Kidney tubule cell (primary cell): ENCODE measurements around the gene KIF26B.
"Not testable (repeated sequence)": the region's sequence is repeated elsewhere in the genome, so short reads cannot be mapped to it uniquely, and the experiment has no call there.

Source experiments
- DNase-seq: peaks from one replicate; pipeline ENCODE4 v3.0.0-alpha.2; 2018; ENCODE audit warnings: low spot score

KIF26B gene

DNA sequence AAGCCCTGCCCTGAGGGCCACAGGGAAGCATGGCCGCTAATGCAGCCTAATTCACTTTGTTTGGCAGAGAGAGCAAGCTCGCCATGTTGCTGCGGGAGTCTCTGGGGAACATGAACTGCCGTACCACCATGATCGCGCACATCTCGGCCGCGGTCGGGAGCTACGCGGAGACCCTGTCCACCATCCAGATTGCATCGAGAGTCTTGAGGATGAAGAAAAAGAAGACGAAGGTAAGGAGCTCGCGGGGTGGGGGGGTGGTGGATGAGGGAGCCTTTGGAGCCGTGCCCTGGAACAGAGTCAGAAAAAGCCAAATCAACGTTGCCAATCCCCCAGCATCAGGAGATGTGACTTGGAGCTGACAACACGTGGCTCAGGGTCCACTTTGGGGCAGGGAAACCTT is 529.4 kb downstream of the KIF26B start:
- no peak for DNase-seq

DNA sequence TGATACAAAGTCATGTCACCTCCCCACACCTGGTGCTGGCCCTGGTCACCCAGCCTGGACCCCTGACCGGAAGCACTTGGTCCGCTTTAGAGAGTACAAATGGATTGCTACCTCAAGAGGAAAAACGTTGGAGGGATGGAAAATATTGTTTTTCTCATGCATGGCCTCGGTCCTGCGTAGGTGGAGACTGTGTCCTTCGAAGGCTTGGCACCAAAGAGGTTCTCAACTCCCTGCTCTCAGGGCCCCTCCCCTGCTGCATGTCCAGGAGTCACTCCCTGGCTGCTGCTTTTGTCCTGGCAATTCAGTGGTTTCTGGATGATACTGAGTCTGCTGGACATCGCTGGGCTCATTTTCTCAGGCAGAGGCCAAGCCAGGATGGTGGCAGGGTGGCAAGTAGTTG is 529.8 kb downstream of the KIF26B start:
- DNase-seq: no peak

DNA sequence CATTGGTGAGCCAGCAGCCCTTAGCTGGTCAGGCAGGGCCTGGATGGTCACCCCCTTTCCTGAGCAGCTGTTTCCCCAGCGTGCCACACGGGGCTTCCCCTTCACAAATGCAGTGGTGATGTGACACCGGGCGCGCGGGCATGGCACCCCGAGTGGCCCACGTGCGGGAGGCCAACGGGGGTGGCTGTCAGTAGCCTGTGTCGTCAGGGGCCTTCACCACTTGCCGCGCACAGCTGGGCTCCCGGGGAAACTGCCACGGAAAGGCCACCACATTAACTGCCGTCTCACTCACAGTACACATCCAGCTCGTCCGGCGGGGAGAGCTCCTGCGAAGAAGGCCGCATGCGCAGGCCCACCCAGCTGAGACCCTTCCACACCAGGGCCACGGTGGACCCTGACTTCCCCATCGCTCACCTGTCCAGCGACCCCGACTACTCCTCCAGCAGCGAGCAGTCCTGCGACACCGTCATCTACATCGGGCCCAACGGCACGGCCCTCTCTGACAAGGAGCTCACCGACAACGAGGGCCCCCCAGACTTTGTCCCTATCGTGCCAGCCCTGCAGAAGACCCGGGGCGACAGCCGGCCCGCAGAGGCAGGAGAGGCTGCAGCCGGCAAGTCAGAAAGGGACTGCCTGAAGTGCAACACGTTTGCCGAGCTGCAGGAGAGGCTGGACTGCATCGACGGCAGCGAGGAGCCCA is 530.5 kb downstream of the KIF26B start:
- no peak for DNase-seq

DNA sequence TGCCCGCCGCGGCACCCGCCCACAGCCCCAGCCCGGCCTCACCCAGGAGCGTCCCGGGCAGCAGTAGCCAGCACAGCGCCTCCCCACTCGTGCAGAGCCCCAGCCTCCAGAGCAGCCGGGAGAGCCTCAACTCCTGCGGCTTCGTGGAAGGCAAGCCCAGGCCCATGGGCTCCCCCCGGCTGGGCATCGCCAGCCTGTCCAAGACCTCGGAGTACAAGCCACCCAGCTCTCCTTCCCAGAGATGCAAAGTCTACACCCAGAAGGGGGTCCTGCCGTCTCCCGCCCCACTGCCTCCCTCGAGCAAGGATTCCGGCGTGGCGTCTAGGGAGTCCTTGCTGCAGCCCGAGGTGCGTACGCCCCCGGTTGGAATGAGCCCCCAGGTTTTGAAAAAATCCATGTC is 531.2 kb downstream of the KIF26B start:
- no peak for DNase-seq

DNA sequence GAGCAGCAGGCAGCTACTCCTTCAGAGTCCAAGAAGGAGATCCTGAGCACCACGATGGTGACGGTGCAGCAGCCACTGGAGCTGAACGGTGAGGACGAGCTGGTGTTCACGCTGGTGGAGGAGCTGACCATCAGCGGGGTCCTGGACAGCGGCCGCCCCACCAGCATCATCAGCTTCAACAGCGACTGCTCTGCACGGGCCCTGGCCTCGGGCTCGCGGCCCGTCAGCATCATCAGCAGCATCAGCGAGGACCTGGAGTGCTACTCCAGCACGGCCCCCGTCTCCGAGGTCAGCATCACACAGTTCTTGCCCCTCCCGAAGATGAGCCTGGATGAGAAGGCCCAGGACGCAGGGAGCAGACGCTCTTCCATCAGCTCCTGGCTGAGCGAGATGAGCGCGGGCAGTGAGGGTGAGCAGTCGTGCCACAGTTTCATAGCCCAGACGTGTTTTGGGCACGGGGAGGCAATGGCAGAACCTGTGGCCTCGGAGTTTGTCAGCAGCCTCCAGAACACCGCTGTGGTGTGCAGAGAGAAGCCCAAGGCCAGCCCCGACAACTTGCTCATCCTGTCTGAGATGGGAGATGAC is 531.8 kb downstream of the KIF26B start:
- no peak for DNase-seq

DNA sequence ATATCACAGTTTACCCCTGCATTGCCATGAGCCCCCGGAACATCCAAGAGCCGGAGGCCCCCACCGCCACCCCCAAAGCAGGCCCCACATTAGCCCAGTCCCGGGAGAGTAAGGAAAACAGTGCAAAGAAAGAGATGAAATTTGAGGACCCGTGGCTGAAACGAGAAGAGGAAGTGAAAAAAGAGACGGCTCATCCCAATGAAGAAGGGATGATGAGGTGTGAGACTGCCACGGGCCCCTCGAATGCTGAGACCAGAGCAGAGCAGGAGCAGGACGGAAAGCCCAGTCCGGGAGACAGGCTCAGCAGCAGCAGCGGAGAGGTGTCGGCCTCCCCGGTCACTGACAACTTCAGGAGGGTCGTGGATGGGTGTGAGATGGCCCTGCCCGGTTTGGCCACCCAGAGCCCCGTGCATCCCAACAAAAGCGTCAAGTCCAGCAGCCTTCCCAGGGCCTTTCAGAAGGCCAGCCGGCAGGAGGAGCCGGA is 532.4 kb downstream of the KIF26B start:
- no peak for DNase-seq

DNA sequence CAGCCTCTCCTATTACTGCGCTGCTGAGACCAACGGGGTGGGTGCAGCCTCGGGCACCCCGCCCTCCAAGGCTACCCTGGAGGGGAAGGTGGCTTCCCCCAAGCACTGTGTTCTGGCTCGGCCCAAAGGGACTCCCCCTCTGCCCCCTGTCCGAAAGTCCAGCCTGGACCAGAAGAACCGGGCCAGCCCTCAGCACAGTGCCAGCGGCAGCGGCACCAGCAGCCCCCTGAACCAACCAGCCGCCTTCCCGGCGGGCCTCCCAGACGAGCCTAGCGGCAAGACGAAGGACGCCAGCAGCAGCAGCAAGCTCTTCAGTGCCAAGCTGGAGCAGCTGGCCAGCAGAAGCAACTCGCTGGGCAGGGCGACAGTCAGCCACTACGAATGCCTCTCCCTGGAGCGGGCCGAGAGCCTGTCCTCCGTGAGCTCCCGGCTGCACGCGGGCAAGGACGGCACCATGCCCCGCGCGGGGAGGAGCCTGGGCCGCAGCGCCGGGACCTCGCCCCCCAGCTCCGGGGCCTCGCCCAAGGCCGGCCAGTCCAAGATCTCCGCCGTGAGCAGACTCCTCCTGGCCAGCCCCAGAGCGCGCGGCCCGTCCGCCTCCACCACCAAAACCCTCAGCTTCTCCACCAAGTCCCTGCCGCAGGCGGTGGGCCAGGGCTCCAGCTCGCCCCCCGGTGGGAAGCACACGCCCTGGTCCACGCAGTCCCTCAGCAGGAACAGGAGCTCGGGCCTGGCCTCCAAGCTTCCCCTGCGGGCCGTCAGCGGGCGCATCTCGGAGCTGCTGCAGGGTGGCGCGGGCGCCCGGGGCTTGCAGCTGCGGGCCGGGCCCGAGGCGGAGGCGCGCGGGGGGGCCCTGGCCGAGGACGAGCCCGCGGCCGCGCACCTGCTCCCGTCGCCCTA is 533.1 kb downstream of the KIF26B start:
- DNase-seq: no peak

DNA sequence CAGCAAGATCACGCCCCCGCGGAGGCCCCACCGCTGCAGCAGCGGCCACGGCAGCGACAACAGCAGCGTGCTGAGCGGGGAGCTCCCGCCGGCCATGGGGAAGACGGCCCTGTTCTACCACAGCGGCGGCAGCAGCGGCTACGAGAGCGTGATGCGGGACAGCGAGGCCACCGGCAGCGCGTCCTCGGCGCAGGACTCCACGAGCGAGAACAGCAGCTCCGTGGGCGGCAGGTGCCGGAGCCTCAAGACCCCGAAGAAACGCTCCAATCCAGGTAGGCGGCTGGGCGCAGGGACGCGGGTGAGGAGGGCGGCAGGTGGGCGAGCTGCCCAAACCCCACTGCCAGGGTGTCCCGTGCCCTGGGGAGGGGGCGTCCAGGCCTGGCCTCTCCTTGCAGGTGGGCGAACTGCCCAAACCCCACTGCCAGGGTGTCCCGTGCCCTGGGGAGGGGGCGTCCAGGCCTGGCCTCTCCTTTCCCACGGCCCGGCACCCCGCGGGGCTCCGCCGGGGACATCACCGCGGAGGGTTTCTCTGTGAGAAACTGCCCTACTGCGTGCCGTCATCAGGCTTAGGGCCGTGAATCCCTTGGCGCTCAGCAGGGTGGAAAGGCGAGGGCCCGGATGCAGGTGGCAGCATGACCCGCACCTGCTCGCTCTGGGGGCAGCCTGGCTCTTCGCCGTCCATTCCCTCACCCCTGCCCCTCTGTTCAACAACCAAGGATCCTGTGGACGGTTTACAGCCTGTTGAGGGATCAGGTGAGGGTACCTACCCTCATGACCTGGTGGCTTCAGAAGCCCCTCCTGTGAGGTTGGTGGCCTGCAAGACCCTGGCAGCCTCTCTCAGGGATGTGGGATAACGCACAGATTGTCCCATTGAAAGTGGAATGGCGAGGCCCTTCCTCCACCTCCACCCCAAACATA is 534.0 kb downstream of the KIF26B start:
- DNase-seq: no peak

DNA sequence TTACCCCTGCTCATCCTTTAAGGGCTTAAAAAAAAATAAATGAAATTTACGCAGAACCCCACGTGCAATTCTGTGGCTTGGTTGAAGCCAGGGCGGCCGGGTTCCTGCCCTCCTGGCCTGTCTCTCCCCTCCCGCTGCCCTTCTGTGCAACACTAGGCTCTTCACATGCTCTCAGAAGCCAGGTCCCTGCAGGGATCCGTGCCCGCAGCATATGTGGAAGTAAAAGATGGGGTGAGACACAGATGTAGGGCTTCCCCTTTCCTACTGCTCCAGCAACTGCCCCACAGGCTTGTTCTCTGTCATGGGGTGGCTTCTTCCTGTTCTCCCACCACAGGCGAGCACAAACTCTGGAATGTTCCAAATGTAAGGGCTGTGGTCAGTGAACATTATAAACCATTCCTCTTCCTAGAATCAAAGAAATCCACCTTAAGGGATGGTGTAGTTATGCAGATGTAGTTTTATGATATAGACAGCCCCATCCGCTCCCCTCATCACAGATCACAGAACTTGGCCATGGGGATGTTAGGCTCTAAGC is 535.4 kb downstream of the KIF26B start:
- DNase-seq: no peak

DNA sequence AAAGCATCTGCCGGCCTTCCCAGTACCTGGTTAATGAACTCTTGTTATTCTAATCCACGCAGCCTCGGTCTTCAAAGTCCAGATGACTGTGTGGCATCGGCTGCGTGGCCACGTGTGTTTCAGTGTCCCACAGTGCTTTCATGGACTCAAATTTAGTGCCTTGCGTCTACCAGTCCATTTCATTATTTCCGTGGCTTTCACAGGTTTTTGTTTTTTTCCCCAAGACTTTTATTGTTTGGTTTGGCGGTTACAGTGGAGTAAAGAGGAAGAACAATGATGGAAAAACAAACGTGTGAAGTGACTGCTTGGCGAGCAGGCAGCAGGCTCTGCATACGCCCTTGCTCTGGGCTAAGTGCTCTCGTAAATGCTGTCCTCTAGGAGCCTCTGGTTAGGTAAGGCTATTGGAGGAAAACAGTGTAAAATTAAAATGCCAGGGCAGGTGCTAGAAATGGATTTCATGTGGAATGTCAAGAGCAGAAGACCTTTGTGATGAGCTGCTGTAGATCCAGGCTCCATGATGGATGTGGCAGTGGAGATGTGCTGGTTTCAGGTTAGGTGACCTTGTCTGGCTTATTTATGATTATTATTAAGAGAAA is 536.3 kb downstream of the KIF26B start:
- no peak for DNase-seq

DNA sequence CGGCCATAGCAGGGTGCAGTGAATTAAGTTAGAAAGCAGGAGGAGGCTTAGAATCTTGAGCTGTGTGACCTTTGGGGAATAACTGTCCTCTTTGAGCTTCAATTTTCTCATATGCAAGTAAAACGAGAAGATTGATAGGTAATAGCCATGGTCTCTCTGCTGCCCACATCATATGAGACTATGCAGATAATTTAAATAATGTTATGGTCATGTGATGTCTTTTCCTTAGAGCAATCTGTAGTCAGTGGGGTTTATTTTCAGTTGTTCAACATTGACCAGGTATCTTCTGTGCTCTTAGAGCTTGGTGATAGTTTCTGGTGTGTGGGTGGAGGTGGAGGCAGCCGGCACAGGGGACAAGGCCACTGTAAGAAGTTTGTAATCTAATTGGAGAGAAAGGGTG is 537.1 kb downstream of the KIF26B start:
- DNase-seq: no peak

DNA sequence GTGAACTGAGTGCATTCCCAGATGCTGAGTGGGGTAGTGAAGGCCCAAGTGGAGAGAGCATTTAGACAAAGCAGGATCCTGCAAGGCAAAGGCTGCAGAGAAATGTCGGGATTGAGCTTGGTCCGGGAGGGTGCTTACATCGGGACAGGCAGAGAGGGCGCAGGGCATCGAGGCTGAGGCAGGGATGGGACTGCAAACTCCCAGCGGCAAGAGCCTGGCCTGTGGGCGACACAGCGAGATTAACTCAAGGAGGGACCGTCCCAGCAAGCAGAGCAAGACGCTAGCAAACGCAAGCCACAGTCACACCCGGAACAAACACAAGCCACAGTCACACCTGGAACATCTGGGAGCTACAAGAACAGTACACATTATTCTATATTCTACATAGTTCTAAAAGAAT is 537.5 kb downstream of the KIF26B start:
- no peak for DNase-seq

DNA sequence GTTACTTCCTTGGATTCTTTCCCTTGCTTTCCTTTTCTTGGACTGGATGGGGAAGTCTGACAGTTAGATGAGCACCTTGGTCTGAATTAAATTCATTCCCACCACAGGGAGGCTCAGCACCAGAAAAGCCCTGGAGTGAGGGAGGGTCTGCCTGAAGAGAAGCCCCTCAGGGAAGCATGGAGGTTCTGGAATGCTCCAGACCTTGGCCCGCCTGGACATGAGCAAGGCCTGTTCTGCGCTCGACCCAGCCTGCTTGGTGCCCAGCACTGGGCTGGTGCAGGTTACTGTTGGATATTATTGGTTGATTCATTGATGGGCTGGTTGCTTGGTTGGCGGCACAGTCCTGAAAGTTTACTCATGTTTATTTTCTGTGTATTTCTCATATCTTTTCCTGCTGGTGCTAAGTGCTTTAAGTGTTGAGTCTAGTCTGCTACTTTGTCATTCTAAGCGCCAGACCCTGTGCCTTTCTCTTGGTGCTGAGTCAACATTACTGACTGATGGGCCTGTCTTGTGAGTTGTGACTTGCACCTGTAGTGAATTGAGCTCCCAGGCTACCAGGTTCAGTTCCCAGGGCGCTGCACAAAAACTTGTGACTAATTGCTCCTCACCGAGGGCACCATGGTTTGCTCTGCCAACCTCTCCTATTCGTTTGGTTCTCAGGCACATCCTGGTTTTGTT is 538.5 kb downstream of the KIF26B start:
- no peak for DNase-seq

DNA sequence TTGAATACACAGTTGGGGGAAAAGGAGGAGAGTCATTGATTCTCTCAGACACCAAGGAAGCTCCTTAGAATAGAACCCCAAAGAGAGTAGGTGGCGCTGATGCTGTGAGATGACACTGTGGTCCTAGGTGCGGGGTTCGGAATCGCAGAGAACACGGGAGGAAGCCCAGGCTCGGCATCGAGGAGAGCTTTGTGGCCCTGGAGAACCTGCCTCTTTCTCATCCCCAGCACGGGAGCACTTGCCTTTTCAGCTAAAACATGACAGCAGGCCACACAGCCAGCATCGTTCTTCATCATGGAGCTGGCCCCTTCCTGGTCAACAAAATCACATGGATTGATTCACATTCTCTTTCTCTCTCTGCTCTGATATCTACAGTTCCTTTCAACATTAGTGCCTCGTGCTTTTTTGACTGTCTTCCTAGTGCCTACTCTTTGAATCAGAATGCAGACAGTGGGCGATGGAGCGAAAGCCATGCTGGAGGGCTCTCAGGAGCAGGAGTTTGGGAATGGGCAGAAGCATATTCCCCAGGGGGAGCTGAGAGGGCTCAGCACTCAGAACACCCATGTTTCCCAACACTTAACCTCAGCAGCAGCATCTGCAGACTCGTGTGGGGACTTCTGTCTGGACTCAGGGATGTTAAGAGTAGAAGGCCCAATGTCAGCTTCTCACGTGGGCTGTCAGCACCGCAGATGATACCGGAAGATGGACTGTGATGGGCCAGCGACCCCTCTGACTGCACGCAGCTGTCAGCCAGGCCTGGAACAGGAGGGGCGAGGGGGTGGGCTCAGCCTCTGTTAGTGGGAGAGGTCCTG is 539.4 kb downstream of the KIF26B start:
- DNase-seq: no peak

DNA sequence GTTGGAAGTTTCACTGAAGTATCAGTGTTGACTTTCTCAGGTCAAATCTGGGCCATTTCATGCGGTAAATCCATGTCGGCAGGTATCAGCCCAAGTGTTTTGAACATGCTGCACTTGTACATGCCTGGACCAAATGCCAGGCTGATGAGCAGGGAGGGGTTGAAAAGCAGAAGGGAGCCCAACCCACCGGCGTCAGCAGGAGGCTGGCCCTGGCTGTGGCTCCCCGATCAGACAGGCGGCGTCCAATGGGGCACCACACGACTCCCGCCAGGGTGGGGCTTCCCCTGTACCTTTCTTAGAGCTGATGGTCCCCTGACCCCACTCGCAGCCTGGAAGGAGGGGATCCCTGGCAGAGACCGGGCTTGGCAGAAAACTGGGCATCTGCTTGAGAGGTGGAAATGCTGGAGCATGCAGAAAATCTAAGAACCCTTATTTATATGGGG is 540.0 kb downstream of the KIF26B start:
- no peak for DNase-seq

DNA sequence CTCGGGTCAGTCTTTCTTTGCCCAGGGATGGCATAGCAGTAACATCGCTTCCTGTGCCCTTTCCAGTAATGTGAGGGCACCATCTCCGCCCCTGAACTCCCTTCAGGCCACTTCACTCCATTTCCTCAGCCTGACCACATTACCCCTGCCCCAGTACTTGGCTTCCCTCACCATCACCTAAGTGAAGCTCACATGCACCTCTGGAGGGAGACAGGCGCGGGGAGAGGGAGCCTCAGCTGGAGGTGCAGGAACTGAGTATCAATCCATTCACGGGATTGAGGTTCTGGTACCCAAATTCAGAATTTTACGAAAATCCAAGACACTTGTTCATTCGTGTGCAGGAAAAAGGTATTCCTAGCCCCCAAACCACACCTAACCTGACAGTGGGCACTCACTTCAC is 540.4 kb downstream of the KIF26B start:
- no peak for DNase-seq

DNA sequence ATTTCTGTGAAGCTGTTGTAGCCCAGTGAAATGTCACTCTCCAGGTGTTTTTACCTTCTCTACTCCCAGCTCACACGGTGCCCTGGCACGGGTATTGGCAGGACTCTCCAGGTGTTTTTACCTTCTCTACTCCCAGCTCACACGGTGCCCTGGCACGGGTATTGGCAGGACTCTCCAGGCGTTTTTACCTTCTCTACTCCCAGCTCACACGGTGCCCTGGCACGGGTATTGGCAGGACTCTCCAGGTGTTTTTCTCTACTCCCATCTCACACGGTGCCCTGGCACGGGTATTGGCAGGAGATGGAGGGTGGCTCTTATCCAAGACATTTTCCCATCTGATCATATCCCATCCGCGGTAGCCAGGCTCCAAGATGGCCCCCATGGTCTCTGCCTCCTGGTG is 540.9 kb downstream of the KIF26B start:
- DNase-seq: not testable (repeated sequence)

DNA sequence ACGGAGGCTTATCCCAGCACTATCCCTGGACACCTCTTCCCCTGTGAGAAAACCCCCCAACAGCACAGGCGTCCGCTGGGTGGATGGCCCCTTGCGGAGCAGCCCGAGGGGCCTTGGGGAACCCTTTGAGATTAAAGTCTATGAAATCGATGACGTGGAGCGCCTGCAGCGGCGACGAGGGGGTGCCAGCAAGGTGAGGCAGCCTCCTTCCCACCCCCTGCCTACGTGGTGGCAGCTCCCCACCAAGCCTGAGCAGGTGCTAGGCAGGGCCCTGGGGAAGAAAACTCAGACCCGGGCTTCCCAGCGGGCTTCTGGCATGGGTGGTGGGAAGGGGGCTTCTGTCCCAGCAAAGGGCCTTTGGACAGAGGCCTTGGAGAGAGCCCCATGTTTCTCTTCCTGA is 543.3 kb downstream of the KIF26B start:
- DNase-seq: no peak

DNA sequence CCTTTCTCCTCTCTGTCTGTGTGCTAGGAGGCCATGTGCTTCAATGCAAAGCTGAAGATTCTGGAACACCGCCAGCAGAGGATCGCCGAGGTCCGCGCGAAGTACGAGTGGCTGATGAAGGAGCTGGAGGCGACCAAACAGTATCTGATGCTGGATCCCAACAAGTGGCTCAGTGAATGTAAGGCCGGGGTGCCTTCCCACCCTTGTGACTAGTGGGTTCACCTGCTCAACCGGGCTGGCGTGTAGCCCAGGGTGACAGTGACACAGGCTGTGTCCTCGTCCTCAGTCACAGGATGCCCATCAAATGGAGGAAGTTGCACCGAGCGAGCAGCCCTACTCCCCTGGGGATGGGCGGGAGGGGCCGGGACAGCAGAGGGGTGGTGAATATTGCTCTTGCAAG is 544.1 kb downstream of the KIF26B start:
- no peak for DNase-seq

DNA sequence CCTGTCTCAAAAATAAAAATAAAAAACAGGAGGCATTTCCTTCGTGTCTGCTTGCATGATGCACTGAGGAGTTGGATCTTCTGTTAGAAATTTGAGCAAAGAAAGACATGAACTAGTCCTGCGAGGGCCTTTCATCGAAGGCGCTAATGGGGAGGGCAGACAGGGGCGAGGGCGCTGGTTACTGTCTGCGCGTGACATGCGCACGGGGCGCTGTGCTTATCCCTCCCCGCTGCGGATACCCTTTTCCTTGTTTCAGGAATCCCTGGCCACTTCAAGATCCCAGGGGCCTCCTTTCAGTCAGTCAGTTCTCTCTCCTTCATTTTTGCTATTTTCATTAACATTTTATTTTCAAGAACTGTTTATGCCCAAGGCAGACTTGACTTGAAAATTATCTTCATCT is 545.8 kb downstream of the KIF26B start:
- DNase-seq: no peak
